K562 (cell line): ENCODE results near the gene RASAL1.

Experiments used
- EGR1 ChIP-seq: fragments of 450-650 bp; conservative IDR thresholded peaks from 2 replicates; pipeline ENCODE4 v1.6.1; 2017; ENCODE audit warnings: mild to moderate bottlenecking
- HDGF ChIP-seq: fragments of 450-650 bp; IDR thresholded peaks from 2 replicates; pipeline ENCODE4 v1.6.1; 2016
- HNRNPL ChIP-seq: fragments of 200-400 bp; formaldehyde crosslinking; IDR thresholded peaks from 2 replicates; pipeline ENCODE4 v1.6.1; 2017; ENCODE audit warnings: low read depth, mild to moderate bottlenecking, low read length
- HSF4 ChIP-seq: fragments of 250-450 bp; sonication (Bioruptor Pico); IDR thresholded peaks from 2 replicates; pipeline ENCODE4 v2.1.2; 2022; ENCODE audit warnings: mild to moderate bottlenecking, moderate library complexity, borderline replicate concordance
- JUNB ChIP-seq: fragments of 450-650 bp; formaldehyde crosslinking; conservative IDR thresholded peaks from 2 replicates; pipeline ENCODE4 v1.4.0; 2020; ENCODE audit warnings: mild to moderate bottlenecking
- RAD21 ChIP-seq, 2 experiments: fragments of 250-450 bp in 1 of 2; fragments of 450-650 bp in 1 of 2; sonication (Bioruptor Pico) in 1 of 2; formaldehyde crosslinking in 1 of 2; IDR thresholded peaks in 1 of 2; conservative IDR thresholded peaks in 1 of 2; 2 replicates each; pipeline versions ENCODE4 v1.4.0 to v1.8.0; 2020 to 2022; ENCODE audit warnings: mild to moderate bottlenecking in 2 of 2, moderate library complexity in 1 of 2
- WHSC1 ChIP-seq: IDR thresholded peaks from one replicate; pipeline ENCODE4 v1.6.1; 2012; ENCODE audit warnings: low read length, control low read depth, inconsistent platforms
- TF ChIP-seq, protein P1 (sequence below), 3 experiments: IDR thresholded peaks in 2 of 3; conservative IDR thresholded peaks in 1 of 3; 2 replicates each; pipeline ENCODE4 v1.5.1; 2011 to 2012; ENCODE audit warnings: low read length in 3 of 3, mild to moderate bottlenecking in 3 of 3, control low read depth in 2 of 3, improper control_type of control experiment in 1 of 3, inconsistent platforms in 1 of 3, low read depth in 1 of 3, mixed read lengths in 1 of 3, moderate library complexity in 1 of 3; ENCODE audit not compliant: insufficient read depth in 2 of 3
- TF ChIP-seq, protein P2 (sequence below): fragments of 250-450 bp; sonication (Bioruptor Pico); IDR thresholded peaks from 2 replicates; pipeline ENCODE4 v1.8.0; 2021; ENCODE audit warnings: mild to moderate bottlenecking, moderate library complexity
- TF ChIP-seq, protein P3 (sequence below), 3 experiments: fragments of 200-800 bp in 1 of 3; sonication (Bioruptor generic) in 1 of 3; sonication (generic) in 1 of 3; formaldehyde crosslinking in 1 of 3; IDR thresholded peaks; 2 replicates each; pipeline versions ENCODE4 v1.6.1 to v1.8.0; 2016 to 2022; ENCODE audit warnings: mild to moderate bottlenecking in 2 of 3, missing compliant biosample characterization in 2 of 3, missing genetic modification characterization in 2 of 3, missing genetic modification reagents in 1 of 3
- TF ChIP-seq, protein P4 (sequence below): IDR thresholded peaks from 2 replicates; pipeline ENCODE4 v1.6.1; 2016; ENCODE audit warnings: missing genetic modification characterization, missing compliant biosample characterization

DNA sequence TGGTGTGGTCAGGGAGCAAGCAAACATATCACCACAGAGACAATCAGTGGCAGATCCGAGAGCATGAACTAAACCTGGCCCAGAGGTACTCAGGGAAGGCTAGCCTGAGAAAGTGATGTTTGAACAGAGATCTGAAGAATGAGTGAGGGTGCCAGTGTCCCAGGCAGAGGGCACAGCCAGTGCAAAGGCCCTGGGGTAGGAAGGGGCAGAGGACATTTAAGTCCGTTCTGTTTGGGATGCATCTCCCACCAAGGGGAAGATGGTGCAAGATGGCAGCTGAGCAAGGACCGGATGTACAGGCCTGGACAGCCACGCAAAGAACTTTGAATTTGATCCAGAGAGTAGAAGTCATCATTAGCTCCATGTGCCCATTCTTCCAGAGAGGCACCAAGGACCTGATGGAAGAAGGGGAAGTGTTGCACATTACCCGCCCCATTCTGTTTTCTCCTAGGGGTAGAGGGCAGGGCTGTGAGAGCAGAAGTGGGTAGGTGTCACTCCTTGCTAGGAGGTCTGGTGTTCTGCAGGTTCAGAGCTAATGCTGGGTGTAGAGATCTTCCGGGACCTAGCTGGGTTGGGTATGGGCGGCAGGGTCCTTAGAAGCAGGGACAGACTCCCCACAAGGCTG lies 75.1 kb downstream of the RASAL1 start:
- TF ChIP-seq, protein P1, sequence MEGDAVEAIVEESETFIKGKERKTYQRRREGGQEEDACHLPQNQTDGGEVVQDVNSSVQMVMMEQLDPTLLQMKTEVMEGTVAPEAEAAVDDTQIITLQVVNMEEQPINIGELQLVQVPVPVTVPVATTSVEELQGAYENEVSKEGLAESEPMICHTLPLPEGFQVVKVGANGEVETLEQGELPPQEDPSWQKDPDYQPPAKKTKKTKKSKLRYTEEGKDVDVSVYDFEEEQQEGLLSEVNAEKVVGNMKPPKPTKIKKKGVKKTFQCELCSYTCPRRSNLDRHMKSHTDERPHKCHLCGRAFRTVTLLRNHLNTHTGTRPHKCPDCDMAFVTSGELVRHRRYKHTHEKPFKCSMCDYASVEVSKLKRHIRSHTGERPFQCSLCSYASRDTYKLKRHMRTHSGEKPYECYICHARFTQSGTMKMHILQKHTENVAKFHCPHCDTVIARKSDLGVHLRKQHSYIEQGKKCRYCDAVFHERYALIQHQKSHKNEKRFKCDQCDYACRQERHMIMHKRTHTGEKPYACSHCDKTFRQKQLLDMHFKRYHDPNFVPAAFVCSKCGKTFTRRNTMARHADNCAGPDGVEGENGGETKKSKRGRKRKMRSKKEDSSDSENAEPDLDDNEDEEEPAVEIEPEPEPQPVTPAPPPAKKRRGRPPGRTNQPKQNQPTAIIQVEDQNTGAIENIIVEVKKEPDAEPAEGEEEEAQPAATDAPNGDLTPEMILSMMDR (IDR thresholded peaks at IDR 0.05 in 2 of 3, conservative IDR thresholded peaks at IDR 0.05 in 1 of 3; ENCODE audit: insufficient read depth in 2 of 3, low read depth in 1 of 3, low read length in 3 of 3), result no peak
- TF ChIP-seq JUNB (CRISPR knock-in tag), result no peak
- TF ChIP-seq HNRNPL, result no peak
- TF ChIP-seq, protein P2, sequence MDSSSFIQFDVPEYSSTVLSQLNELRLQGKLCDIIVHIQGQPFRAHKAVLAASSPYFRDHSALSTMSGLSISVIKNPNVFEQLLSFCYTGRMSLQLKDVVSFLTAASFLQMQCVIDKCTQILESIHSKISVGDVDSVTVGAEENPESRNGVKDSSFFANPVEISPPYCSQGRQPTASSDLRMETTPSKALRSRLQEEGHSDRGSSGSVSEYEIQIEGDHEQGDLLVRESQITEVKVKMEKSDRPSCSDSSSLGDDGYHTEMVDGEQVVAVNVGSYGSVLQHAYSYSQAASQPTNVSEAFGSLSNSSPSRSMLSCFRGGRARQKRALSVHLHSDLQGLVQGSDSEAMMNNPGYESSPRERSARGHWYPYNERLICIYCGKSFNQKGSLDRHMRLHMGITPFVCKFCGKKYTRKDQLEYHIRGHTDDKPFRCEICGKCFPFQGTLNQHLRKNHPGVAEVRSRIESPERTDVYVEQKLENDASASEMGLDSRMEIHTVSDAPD (CRISPR knock-in tag), result no peak
- TF ChIP-seq, protein P3, sequence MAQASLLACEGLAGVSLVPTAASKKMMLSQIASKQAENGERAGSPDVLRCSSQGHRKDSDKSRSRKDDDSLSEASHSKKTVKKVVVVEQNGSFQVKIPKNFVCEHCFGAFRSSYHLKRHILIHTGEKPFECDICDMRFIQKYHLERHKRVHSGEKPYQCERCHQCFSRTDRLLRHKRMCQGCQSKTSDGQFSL (CRISPR knock-in tag; IDR thresholded peaks at IDR 0.05), result no peak
- TF ChIP-seq, protein P3 (tag; IDR thresholded peaks at IDR 0.05), result no peak
- no peak for TF ChIP-seq WHSC1
- TF ChIP-seq HDGF, result no peak
- no peak for TF ChIP-seq HSF4 (CRISPR knock-in tag)
- no peak for TF ChIP-seq EGR1
- TF ChIP-seq, protein P4, sequence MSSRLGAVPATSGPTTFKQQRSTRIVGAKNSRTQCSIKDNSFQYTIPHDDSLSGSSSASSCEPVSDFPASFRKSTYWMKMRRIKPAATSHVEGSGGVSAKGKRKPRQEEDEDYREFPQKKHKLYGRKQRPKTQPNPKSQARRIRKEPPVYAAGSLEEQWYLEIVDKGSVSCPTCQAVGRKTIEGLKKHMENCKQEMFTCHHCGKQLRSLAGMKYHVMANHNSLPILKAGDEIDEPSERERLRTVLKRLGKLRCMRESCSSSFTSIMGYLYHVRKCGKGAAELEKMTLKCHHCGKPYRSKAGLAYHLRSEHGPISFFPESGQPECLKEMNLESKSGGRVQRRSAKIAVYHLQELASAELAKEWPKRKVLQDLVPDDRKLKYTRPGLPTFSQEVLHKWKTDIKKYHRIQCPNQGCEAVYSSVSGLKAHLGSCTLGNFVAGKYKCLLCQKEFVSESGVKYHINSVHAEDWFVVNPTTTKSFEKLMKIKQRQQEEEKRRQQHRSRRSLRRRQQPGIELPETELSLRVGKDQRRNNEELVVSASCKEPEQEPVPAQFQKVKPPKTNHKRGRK, result no peak
- no peak for TF ChIP-seq RAD21 (CRISPR knock-in tag; conservative IDR thresholded peaks at IDR 0.05 in 1 of 2, IDR thresholded peaks at IDR 0.05 in 1 of 2)
